ENCODE results near the gene ZFP1. TPM values are rescaled to one million over a fixed set of nuclear protein-coding genes. Genes with fewer than 3 reads are reported as not detected.
"Not testable (repeated sequence)": the region's sequence is repeated elsewhere in the genome, so short reads cannot be mapped to it uniquely, and the experiment has no call there.

ZFP1 gene
- total and polyA plus RNA-seq, 9 of the 15 experiments (the other 6 are each of a cell fraction or from before 2014, with no cell fraction given), result 2.6 to 14.7 (median 11.6) TPM

DNA sequence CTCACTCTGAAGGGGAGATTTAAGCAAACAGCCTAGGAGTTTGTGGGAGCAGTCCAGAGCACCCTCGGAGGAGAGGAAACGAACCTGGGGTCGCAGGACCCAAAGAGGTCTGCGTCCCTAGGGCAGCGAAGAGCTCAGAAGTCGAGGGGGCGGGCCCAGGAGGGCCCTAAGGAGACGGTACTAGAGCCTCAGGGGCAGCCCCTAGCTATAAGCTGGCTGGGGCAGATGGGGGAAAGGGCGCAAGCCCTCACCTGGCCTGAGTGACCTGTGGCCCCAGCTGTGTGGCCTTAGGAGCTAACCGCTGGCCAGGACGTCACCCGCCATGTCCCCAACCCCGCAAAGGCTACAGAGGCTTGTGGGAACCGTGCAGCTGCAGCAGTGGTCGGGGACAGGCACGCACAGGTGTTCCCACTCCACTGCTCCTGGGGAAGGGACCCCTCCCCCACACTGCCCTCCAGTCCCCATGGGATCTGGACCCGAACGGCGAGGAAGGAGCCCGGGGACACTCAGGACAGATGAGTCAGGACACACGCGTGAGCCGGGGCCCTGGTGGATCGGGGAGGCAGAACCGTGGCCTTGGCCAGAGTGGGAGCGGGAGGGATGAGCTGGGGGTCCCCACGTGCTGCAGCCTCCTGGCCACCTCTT is 60.7 kb downstream of the ZFP1 start (continued):
- TF ChIP-seq, protein P1, sequence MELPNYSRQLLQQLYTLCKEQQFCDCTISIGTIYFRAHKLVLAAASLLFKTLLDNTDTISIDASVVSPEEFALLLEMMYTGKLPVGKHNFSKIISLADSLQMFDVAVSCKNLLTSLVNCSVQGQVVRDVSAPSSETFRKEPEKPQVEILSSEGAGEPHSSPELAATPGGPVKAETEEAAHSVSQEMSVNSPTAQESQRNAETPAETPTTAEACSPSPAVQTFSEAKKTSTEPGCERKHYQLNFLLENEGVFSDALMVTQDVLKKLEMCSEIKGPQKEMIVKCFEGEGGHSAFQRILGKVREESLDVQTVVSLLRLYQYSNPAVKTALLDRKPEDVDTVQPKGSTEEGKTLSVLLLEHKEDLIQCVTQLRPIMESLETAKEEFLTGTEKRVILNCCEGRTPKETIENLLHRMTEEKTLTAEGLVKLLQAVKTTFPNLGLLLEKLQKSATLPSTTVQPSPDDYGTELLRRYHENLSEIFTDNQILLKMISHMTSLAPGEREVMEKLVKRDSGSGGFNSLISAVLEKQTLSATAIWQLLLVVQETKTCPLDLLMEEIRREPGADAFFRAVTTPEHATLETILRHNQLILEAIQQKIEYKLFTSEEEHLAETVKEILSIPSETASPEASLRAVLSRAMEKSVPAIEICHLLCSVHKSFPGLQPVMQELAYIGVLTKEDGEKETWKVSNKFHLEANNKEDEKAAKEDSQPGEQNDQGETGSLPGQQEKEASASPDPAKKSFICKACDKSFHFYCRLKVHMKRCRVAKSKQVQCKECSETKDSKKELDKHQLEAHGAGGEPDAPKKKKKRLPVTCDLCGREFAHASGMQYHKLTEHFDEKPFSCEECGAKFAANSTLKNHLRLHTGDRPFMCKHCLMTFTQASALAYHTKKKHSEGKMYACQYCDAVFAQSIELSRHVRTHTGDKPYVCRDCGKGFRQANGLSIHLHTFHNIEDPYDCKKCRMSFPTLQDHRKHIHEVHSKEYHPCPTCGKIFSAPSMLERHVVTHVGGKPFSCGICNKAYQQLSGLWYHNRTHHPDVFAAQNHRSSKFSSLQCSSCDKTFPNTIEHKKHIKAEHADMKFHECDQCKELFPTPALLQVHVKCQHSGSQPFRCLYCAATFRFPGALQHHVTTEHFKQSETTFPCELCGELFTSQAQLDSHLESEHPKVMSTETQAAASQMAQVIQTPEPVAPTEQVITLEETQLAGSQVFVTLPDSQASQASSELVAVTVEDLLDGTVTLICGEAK (IDR thresholded peaks at IDR 0.05), result no peak
- TF ChIP-seq, protein P1 (CRISPR knock-in tag; IDR thresholded peaks at IDR 0.05), result no peak
- TF ChIP-seq ELF4 (CRISPR knock-in tag; IDR thresholded peaks at IDR 0.05), result no peak
- TF ChIP-seq MEF2D (tag; conservative IDR thresholded peaks at IDR 0.05; ENCODE audit: low read depth), result no peak
- TF ChIP-seq ZNF77 (CRISPR knock-in tag; IDR thresholded peaks at IDR 0.05), result no peak

DNA sequence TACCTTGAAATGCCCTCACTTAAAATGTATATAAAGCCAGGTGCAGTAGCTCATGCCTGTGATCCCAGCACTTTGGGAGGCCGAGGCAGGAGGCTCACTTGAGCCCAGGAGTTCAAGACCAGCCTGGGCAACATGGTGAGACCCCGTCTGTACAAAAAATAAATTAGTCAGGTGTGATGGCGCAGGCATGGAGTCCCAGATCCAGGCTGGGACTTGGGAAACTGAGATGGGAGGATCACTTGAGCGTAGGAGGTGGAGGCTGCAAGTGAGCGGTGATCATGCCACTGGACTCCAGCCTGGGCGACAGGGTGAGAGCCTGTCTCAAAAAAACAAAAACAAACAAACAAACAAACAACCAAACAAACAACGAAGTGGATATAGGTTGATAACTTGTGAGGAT is 61.2 kb downstream of the ZFP1 start:
- H3K36me3 ChIP-seq (ENCODE audit: control insufficient read depth, insufficient read depth, low read length); H3K9ac ChIP-seq (ENCODE audit: insufficient read depth in 1 of 2, low read depth in 2 of 2, low read length in 2 of 2); POLR2A ChIA-PET; H4K20me1 ChIP-seq (replicated peaks; ENCODE audit: control insufficient read depth, insufficient read depth, low read length); BruUV-seq (replicated peaks); H3K79me2 ChIP-seq (ENCODE audit: control insufficient read depth, insufficient read depth, low read length); H3K4me3 ChIP-seq; FAIRE-seq; H3K9me3 ChIP-seq (replicated peaks; ENCODE audit: control insufficient read depth, insufficient read depth, low read depth, low read length); H2AFZ ChIP-seq (ENCODE audit: low read depth, low read length); ATAC-seq; H3K9me1 ChIP-seq (ENCODE audit: control insufficient read depth, insufficient read depth, low read length); DNase-seq (ENCODE audit: extremely low read depth in 1 of 4, low spot score in 3 of 4); H3K27ac ChIP-seq (ENCODE audit: extremely low read depth, low read depth, low read length); CTCF ChIA-PET (ENCODE audit: low intra/inter-chr PET ratio); intact Hi-C loops (cut with micrococcal nuclease); H3K4me2 ChIP-seq (ENCODE audit: insufficient read depth, low read length): not testable (repeated sequence)
- Histone ChIP-seq H3K4me1 (replicated peaks in 1 of 2; ENCODE audit: control insufficient read depth in 2 of 2, insufficient read depth in 2 of 2, low read length in 2 of 2) (peaks cover 0 to 17% of the 10 kb centered on the region in 2 experiments; a peak in 2 of 5 replicates), H3K27me3 (ENCODE audit: control insufficient read depth in 2 of 2, insufficient read depth in 2 of 2, low read length in 2 of 2) (peaks cover 39 to 82% of the 10 kb centered on the region in 2 experiments)
- WGBS (ENCODE audit: insufficient coverage, low coverage, missing lambda C conversion rate), result 16% methylated on average over 7 of the region's 7 CpGs
- in situ Hi-C loops (cut with MboI), result loop anchor here (25.0 kb wide), 1 partner anchor 1978 kb away; the partner anchor contains the start of genes MON1B and SYCE1L

Data from K562 (cell line).